Posterior vena cava (tissue), 2 donors: ENCODE measurements around the gene DHRS2. TPM values are rescaled to one million over a fixed set of nuclear protein-coding genes. Genes with fewer than 3 reads are reported as not detected.

Source experiments
- DNase-seq: peaks from one replicate; pipeline ENCODE4 v3.0.0-alpha.2; 2020; ENCODE audit warnings: low spot score
- intact Hi-C, 2 donors: fragments of 100-400 bp; cut with DNase I; formaldehyde crosslinking; loops; one replicate each; pipeline versions ENCODE4 v1.14.1 to v1.14.2; 2022 to 2023
- total RNA-seq, 2 donors: library from RNA; stranded (reverse); fragmentation: NEBNext Ultra II Directional; extraction: Animal tissue kit (Norgen Biotek cat#: 25700); gene quantifications; one replicate each; pipeline ENCODE4 v1.2.1, GENCODE V29; 2021
- donor health status: DM: yes; HTN: yes; CAD: no.
- donor health status: DM: yes; HTN: yes; CAD: no.

DHRS2 gene
- total RNA-seq, 2 donors from 2014 or later = not detected

DNA sequence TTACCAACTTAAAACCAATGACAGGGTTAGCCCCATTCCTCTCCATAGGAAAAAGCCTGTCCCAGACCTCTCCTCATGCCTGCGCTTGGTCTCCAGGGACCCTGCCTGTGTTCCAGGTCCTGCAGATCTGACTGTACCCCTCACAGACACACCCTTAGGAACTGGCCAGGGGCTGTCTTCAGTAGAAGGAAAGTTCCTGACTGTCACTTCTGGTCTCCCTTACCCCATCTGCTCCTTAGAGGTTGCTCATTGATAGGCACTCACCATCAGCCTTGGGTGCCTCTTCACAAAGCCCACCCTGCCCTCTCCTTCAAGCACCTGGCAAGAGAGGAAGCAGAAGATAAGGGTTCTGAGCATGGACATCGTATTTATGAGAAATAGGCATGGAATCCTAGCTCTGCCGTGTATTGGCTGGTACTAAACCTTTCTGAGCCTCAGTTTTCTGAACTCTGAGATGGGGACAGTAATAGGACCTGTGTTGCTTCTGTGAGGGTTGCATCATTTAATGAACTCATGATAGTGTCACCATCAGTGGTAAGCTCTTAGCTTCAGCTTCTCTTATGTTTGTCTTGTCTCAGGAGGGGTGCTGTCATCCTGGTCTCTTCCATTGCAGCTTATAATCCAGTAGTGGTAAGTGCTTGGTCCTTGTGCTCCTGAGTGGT, 7.5 kb downstream of the DHRS2 start:
- intact Hi-C loops = no loop called here

GRCh38 chr14:23644195-23644918, 8.2 kb downstream of the DHRS2 start:
- intact Hi-C loops = no loop called here
- DNase-seq = no peak

More for the DNA sequence above, 7.5 kb downstream of the DHRS2 start:
- DNase-seq = no peak

- no peak for DNase-seq
- intact Hi-C loops = no loop called here
Measured at GRCh38 chr14:23644919-23645336, 8.8 kb downstream of the DHRS2 start.

GRCh38 chr14:23645504-23645811, 9.3 kb downstream of the DHRS2 start:
- intact Hi-C loops = no loop called here
- DNase-seq = no peak

DNA sequence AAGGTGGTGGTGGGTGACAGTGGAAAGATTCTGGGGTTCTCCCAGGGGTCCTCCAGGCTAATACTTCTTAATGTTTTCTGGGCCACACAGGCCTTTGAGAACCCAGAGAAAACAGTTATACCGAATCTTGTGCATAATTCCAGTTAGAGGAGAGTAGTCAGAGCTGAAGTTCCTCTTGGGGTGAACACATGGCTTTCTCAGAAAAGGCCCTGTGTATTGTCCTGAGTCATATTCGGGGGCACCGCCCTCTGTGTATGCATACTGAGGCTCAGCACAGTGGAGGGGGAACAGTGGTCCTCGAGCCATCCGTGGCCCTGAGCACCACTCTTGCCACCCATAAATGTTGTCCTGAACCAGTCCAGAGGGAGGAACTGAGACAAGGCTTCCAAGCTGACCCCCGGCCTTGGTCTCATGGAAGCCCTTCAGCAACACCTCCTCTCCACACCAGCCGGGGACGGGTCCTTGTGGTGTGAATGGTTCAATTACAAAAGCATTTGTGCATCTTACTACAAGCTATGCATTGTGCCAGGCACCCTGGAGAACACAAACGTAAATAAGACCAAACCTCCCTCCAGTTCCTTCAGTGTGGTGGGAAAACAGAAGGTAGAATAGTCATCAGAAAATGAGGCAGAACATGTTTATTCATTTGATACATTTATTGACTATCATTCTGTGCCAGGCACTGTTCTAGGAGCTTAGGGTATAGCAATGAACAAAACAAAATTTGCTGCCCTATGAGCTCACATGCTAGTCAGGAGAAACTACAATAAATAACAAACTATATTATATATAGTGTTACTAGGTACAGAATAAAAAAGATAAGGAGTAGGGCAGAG, 9.9 kb downstream of the DHRS2 start:
- intact Hi-C loops = no loop called here
- DNase-seq = no peak

GRCh38 chr14:23646648-23647549, 10.7 kb downstream of the DHRS2 start:
- intact Hi-C loops = no loop called here
- no peak for DNase-seq

GRCh38 chr14:23647619-23648018, 11.5 kb downstream of the DHRS2 start:
- DNase-seq = no peak
- intact Hi-C loops = no loop called here

- DNase-seq = no peak
- intact Hi-C loops = no loop called here
Measured at GRCh38 chr14:23648764-23649460, 12.7 kb downstream of the DHRS2 start.

DNA sequence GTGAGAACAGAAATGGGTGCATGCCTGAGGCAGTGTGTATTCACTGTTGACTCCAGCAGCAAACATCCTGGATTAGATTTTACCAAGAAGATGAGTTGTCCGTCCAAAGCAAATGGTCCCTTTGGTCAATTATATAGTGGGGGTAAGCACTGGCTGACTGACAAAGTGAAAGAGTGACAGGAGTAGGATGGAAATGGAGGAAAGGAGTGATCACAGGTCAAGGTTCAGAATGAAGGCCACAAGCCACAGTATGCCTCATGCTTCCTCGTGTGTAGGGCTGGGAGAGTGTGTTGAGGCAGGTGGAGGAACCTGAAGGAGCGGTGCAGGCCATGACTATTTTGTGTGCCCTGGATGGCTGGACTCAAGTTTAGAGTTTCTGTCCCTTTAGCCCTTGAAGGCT, 14.3 kb downstream of the DHRS2 start:
- DNase-seq = no peak
- intact Hi-C loops = no loop called here

DNA sequence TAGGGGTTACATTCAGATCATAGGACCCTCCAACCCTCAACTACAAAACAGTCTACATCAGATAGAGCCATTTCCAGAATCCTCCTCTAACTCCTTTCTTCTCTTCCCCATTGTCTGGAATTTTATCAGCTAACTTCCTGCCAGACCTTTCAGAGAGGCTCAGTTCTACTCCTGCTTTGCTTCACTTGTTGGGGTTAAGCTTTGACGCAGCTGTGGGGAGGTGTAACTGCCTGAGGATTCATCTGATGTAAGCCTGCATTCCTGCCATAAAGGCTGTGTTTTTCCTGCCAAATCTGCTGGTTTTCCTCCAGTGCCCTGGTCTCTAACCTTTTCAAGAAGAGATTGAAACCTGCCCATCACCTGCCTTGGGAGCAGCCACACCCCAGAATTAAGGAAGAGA, 16.9 kb downstream of the DHRS2 start:
- DNase-seq = no peak
- intact Hi-C loops = no loop called here

GRCh38 chr14:23654231-23654630, 18.1 kb downstream of the DHRS2 start:
- intact Hi-C loops = no loop called here
- DNase-seq = no peak

DNA sequence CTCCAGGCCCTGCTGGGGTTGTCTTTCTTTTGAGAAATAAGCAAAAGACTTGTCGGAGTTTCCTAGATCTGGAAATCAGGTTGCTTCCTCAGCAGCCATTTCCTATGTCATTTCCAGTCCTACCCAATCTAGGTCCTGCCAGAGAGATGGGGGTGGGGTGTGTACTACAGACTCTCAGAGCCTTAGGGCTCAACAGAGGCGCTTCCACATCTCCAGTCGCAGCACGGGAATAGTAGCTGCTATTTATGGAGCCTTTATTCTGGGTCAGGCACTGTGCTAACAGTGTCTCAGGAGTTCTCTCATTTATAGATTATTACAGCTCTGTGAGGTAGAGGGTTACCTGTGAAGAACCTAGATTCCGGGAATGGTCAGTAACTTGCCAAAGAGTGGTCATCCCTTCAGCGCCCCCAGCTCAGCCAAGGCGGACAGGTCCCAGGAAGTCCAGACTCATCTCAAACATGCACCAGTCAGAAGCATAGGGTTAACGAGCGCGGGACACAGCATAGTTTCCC, 21.9 kb downstream of the DHRS2 start:
- intact Hi-C loops = no loop called here
- no peak for DNase-seq

DNA sequence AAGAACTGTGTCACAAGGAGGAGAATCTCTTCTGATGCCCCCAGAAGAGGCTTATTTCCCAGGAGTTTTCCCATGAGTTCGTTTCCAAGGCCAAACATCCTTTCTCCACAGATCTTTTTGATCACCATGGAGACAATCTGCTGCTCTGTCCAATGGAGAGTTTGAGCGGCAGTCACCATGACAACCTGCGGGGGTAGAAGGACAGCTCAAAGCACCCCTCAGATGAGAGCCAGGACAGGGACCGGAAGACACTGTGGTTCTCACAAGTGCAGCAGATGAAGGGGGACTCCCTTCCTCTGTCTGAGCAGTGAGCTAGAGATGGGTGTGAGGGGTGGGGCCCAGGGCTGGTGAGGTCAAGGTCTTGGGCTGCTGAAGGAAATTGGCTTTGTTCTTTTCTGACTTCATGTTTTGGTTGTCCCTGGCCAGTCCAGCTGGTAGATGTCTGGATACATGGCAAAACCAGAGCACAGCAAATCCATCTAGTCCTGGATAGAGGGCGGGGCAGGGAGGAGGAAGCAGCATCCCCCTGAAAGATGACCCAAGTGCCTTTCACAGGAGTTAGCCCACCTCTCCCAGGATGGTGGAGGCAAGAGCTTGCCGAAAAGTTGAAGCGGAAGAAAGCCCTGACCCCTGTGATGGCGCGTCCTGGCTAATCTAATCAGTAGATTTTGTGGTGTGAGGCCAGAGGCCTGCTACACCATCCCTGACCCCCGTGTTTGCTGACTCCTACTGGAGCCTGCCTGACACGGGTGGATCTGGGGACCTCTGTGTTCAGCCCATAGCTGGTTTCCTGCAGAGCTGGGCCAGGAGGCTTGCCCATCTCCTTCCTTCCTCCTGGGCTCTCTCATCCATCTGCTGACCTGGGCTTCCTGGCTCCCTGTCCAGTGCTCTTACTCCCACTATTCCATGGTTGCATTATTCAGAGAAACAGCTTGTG, 24.4 kb downstream of the DHRS2 start:
- intact Hi-C loops = no loop called here
- DNase-seq = no peak

DNA sequence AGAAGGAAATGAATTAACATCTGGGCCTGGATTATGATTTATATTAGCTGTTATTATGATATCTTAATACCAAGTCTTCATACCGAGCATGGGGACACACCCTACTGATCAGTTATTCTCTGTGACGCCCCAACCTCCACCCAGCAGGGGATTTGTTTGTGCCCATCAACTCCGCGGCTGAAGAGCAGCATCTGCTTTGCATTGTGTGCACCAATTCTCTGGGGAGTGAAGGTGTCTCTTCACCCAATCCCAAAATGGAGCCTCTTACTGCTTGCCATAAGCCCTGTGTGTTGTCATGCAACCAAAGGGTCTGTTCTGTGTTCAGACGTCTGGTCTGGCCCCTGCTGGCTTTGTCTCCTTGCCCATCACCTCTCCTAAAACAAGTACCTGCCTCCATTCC, 25.4 kb downstream of the DHRS2 start:
- intact Hi-C loops = no loop called here
- no peak for DNase-seq

GRCh38 chr14:23663127-23663526, 27.0 kb downstream of the DHRS2 start:
- DNase-seq = no peak
- intact Hi-C loops = no loop called here

GRCh38 chr14:23663711-23664110, 27.5 kb downstream of the DHRS2 start:
- no peak for DNase-seq
- intact Hi-C loops = no loop called here

DNA sequence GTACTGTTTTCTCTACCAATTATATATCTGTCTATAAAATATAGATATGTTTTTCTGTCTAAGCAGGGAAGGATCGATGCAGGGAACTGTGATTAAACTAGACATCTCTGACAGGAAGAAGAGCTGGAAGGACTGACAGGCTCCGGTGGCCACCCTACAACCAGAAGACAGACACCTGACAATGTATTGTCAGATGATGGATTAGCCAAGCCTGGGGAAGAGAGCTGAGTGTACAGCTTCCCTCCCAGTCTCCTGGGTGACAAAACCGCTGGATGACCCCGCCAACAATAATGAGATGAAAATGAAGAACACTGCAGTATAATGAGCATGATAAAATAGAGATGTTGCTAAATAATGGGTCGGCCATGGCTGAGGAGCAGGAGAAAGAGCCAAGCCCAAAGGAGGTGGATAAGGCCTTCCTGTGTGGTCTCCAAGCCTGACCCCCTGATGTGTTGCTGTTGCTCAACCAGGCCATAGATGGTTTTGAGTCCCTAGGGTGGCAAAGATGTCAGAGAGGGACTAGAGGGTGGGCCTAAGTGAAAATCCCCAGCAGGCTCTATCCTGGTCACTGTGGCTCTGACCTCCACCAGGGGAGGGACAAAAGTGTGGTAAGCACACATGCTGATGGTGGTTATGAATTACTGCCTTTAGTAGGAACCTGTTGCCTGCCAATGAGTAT, 28.2 kb downstream of the DHRS2 start:
- no peak for DNase-seq
- intact Hi-C loops = no loop called here
